ENCODE data around the gene ARHGAP1. TPM values are rescaled to one million over a fixed set of nuclear protein-coding genes. Genes with fewer than 3 reads are reported as not detected.

ARHGAP1 gene
- total RNA-seq, 1 donor from 2014 or later: 152 TPM

- no peak for DNase-seq (ENCODE audit: low spot score)
- intact Hi-C loops (cut with DNase I): no loop called here
Measured at GRCh38 chr11:46658259-46658658, 42.2 kb downstream of the ARHGAP1 start.

GRCh38 chr11:46657186-46657585, 43.2 kb downstream of the ARHGAP1 start:
- no peak for DNase-seq (ENCODE audit: low spot score)
- intact Hi-C loops (cut with DNase I): no loop called here

GRCh38 chr11:46655631-46656030, 44.8 kb downstream of the ARHGAP1 start:
- intact Hi-C loops (cut with DNase I): no loop called here
- DNase-seq (ENCODE audit: low spot score): no peak

GRCh38 chr11:46649180-46649738, 51.2 kb downstream of the ARHGAP1 start:
- no peak for DNase-seq (ENCODE audit: low spot score)
- intact Hi-C loops (cut with DNase I): loop anchor here (5.0 kb wide), 1 partner anchor 53 kb away; the partner anchor contains the start of genes ARHGAP1 and ZNF408

GRCh38 chr11:46643986-46644385, 56.4 kb downstream of the ARHGAP1 start:
- DNase-seq (ENCODE audit: low spot score): no peak
- intact Hi-C loops (cut with DNase I): no loop called here

GRCh38 chr11:46643531-46643930, 56.9 kb downstream of the ARHGAP1 start:
- DNase-seq (ENCODE audit: low spot score): no peak
- intact Hi-C loops (cut with DNase I): no loop called here

GRCh38 chr11:46642627-46643335, 57.6 kb downstream of the ARHGAP1 start:
- intact Hi-C loops (cut with DNase I): no loop called here
- no peak for DNase-seq (ENCODE audit: low spot score)

GRCh38 chr11:46641639-46642038, 58.8 kb downstream of the ARHGAP1 start:
- DNase-seq (ENCODE audit: low spot score): no peak
- intact Hi-C loops (cut with DNase I): no loop called here

- intact Hi-C loops (cut with DNase I): no loop called here
- no peak for DNase-seq (ENCODE audit: low spot score)
Measured at GRCh38 chr11:46640036-46640788, 60.2 kb downstream of the ARHGAP1 start.

GRCh38 chr11:46639197-46639839, 61.1 kb downstream of the ARHGAP1 start:
- no peak for DNase-seq (ENCODE audit: low spot score)
- intact Hi-C loops (cut with DNase I): no loop called here

GRCh38 chr11:46637546-46637945, 62.9 kb downstream of the ARHGAP1 start:
- intact Hi-C loops (cut with DNase I): no loop called here
- no peak for DNase-seq (ENCODE audit: low spot score)

- DNase-seq (ENCODE audit: low spot score): no peak
- intact Hi-C loops (cut with DNase I): no loop called here
Measured at GRCh38 chr11:46635557-46636139, 64.8 kb downstream of the ARHGAP1 start.

- intact Hi-C loops (cut with DNase I): no loop called here
Measured at GRCh38 chr11:46633291-46634217, 66.9 kb downstream of the ARHGAP1 start.

GRCh38 chr11:46632502-46632901, 67.9 kb downstream of the ARHGAP1 start:
- intact Hi-C loops (cut with DNase I): no loop called here
- no peak for DNase-seq (ENCODE audit: low spot score)

More at GRCh38 chr11:46633291-46634217, 66.9 kb downstream of the ARHGAP1 start:
- DNase-seq (ENCODE audit: low spot score): no peak

- intact Hi-C loops (cut with DNase I): no loop called here
Measured at GRCh38 chr11:46631676-46632075, 68.7 kb downstream of the ARHGAP1 start.

GRCh38 chr11:46630237-46630636, 70.2 kb downstream of the ARHGAP1 start:
- no peak for DNase-seq (ENCODE audit: low spot score)
- intact Hi-C loops (cut with DNase I): no loop called here

More at GRCh38 chr11:46631676-46632075, 68.7 kb downstream of the ARHGAP1 start:
- DNase-seq (ENCODE audit: low spot score): no peak

- intact Hi-C loops (cut with DNase I): no loop called here
- no peak for DNase-seq (ENCODE audit: low spot score)
Measured at GRCh38 chr11:46628961-46629360, 71.5 kb downstream of the ARHGAP1 start.

Data from cardiac septum (tissue), 1 donor.